ENCODE results near the gene MYL11.
"Not testable (repeated sequence)": the region's sequence is repeated elsewhere in the genome, so short reads cannot be mapped to it uniquely, and the experiment has no call there.

- not testable (repeated sequence) for TF ChIP-seq POLR2A, CTCF (IDR thresholded peaks at IDR 0.05)
Measured at GRCh38 chr16:30341971-30342370, 32.6 kb upstream of the MYL11 start.

Measured in Peyer's patch (tissue), 4 donors.